DND-41 (cell line): Measurements from ENCODE around the gene UACA.

Experiments used
- ATAC-seq: fragments of 200-7000 bp; cut with Tn5 transposase; 3 replicates; pipeline ENCODE4 v1.9.1; 2021; ENCODE audit warnings: low read depth; ENCODE audit not compliant: insufficient read depth
- DNase-seq: peaks from one replicate; pipeline ENCODE4 v3.0.0-alpha.2; 2020
- H2AFZ ChIP-seq: 2 replicates; pipeline ENCODE4 v1.6.0; 2012; ENCODE audit warnings: low read depth, low read length
- H3K27ac ChIP-seq: 2 replicates; pipeline ENCODE4 v1.5.1; 2012; ENCODE audit warnings: low read length, inconsistent platforms
- H3K27me3 ChIP-seq: fragments of 200-600 bp; sonication (generic); 2 replicates; pipeline ENCODE4 v1.6.0; 2012; ENCODE audit warnings: low read length, mild to moderate bottlenecking, inconsistent platforms; ENCODE audit not compliant: insufficient read depth, poor library complexity
- H3K36me3 ChIP-seq: 2 replicates; pipeline ENCODE4 v1.5.1; 2012; ENCODE audit warnings: low read length, inconsistent platforms; ENCODE audit not compliant: insufficient read depth
- H3K4me1 ChIP-seq: 2 replicates; pipeline ENCODE4 v1.5.1; 2012; ENCODE audit warnings: mild to moderate bottlenecking, low read length; ENCODE audit not compliant: insufficient read depth
- H3K4me2 ChIP-seq: 2 replicates; pipeline ENCODE4 v1.6.0; 2012; ENCODE audit warnings: mild to moderate bottlenecking, moderate library complexity, low read length, inconsistent platforms; ENCODE audit not compliant: insufficient read depth
- H3K4me3 ChIP-seq, 2 experiments: fragments of 200-600 bp in 1 of 2; shearing (Covaris generic) in 1 of 2; 2 replicates each; pipeline ENCODE4 v1.5.1; 2012 to 2016; ENCODE audit warnings: inconsistent platforms in 2 of 2, low read length in 2 of 2, mild to moderate bottlenecking in 2 of 2, low read depth in 1 of 2, moderate library complexity in 1 of 2
- H3K79me2 ChIP-seq: 2 replicates; pipeline ENCODE4 v1.6.0; 2012; ENCODE audit warnings: low read length, inconsistent platforms; ENCODE audit not compliant: insufficient read depth
- H3K9ac ChIP-seq: 2 replicates; pipeline ENCODE4 v1.6.0; 2012; ENCODE audit warnings: low read depth, mild to moderate bottlenecking, inconsistent platforms, low read length, moderate library complexity
- H3K9me3 ChIP-seq: 2 replicates; pipeline ENCODE4 v1.5.1; 2012; ENCODE audit warnings: low read length, moderate library complexity, mild to moderate bottlenecking, inconsistent platforms; ENCODE audit not compliant: insufficient read depth, severe bottlenecking
- H4K20me1 ChIP-seq: 2 replicates; pipeline ENCODE4 v1.6.0; 2012; ENCODE audit warnings: low read length; ENCODE audit not compliant: insufficient read depth
- CTCF ChIP-seq: IDR thresholded peaks from 2 replicates; pipeline ENCODE4 v1.5.1; 2012; ENCODE audit warnings: borderline replicate concordance, low read length, moderate library complexity, mild to moderate bottlenecking; ENCODE audit not compliant: poor library complexity, severe bottlenecking; ENCODE audit errors: extremely low read depth
- EZH2 ChIP-seq: IDR thresholded peaks from 3 replicates; pipeline ENCODE4 v1.6.1; 2012; ENCODE audit warnings: borderline replicate concordance, low read depth, mild to moderate bottlenecking, moderate library complexity, low read length, inconsistent platforms; ENCODE audit not compliant: severe bottlenecking

UACA gene

GRCh38 chr15:70726753-70727152 is 36.6 kb downstream of the UACA start:
- H3K27ac ChIP-seq: no peak overlapping the region

GRCh38 chr15:70723927-70724326 is 39.4 kb downstream of the UACA start:
- Histone ChIP-seq H3K9me3 (no peaks in the 10 kb centered on the region), H3K36me3 (no peaks in the 10 kb centered on the region), H3K27me3 (peaks cover 10% of the 10 kb centered on the region), H3K4me1 (no peaks in the 10 kb centered on the region), H3K4me2 (no peak overlapping the region), H3K79me2 (no peaks in the 10 kb centered on the region), H3K9ac (no peak overlapping the region), H2AFZ (no peak overlapping the region), H3K4me3 (no peak overlapping the region), H4K20me1 (no peaks in the 10 kb centered on the region), H3K27ac (no peak overlapping the region)
- TF ChIP-seq EZH2: no peak
- no peak for TF ChIP-seq CTCF
- ATAC-seq: no peak
- DNase-seq: no peak

More at GRCh38 chr15:70726753-70727152, 36.6 kb downstream of the UACA start:
- no peaks in the 10 kb centered on the region for H3K79me2 ChIP-seq
- ATAC-seq: no peak
- no peaks in the 10 kb centered on the region for H3K9me3 ChIP-seq
- H3K4me1 ChIP-seq: no peaks in the 10 kb centered on the region
- H3K4me2 ChIP-seq: no peak overlapping the region
- no peak for DNase-seq
- peaks cover 10% of the 10 kb centered on the region for H3K27me3 ChIP-seq
- no peaks in the 10 kb centered on the region for H4K20me1 ChIP-seq
- no peak overlapping the region for H3K9ac ChIP-seq
- H3K4me3 ChIP-seq: no peak overlapping the region
- no peaks in the 10 kb centered on the region for H3K36me3 ChIP-seq
- H2AFZ ChIP-seq: no peak overlapping the region
- TF ChIP-seq CTCF (no peak), EZH2 (no peak)

GRCh38 chr15:70723122-70723422 is 40.3 kb downstream of the UACA start:
- Histone ChIP-seq H3K4me1 (no peaks in the 10 kb centered on the region), H3K27ac (no peak overlapping the region), H3K27me3 (peaks cover 10% of the 10 kb centered on the region), H3K36me3 (no peaks in the 10 kb centered on the region), H3K4me3 (no peak overlapping the region), H3K9ac (no peak overlapping the region), H3K9me3 (no peaks in the 10 kb centered on the region), H4K20me1 (no peaks in the 10 kb centered on the region), H2AFZ (no peak overlapping the region), H3K4me2 (no peak overlapping the region), H3K79me2 (no peaks in the 10 kb centered on the region)
- DNase-seq: no peak
- no peak for ATAC-seq
- no peak for TF ChIP-seq CTCF
- TF ChIP-seq EZH2: no peak

GRCh38 chr15:70722266-70723121 is 40.9 kb downstream of the UACA start:
- DNase-seq (no peak), ATAC-seq (no peak)
- no peak overlapping the region for H3K4me3 ChIP-seq
- TF ChIP-seq EZH2: no peak
- TF ChIP-seq CTCF: peak; percentile 70
- no peaks in the 10 kb centered on the region for H3K36me3 ChIP-seq
- no peaks in the 10 kb centered on the region for H3K9me3 ChIP-seq
- H3K4me1 ChIP-seq: no peaks in the 10 kb centered on the region
- H3K79me2 ChIP-seq: no peaks in the 10 kb centered on the region
- H3K27me3 ChIP-seq: peaks cover 10% of the 10 kb centered on the region
- H2AFZ ChIP-seq: no peak overlapping the region
- no peak overlapping the region for H3K9ac ChIP-seq
- no peak overlapping the region for H3K27ac ChIP-seq
- H4K20me1 ChIP-seq: no peaks in the 10 kb centered on the region
- H3K4me2 ChIP-seq: no peak overlapping the region
